Sigmoid colon (tissue), 7 donors: ENCODE data around the gene TTN. TPM values are rescaled to one million over a fixed set of nuclear protein-coding genes. Genes with fewer than 3 reads are reported as not detected.

Experiments
- DNase-seq: peaks from one replicate; pipeline ENCODE4 v3.0.0-alpha.2; 2019
- H3K27ac ChIP-seq, 4 donors: fragments of 200-600 bp; sonication (generic); one replicate each; pipeline ENCODE4 v1.5.1; 2016 to 2019; ENCODE audit warnings: mild to moderate bottlenecking in 1 of 4
- H3K27me3 ChIP-seq, 3 donors: fragments of 200-600 bp; sonication (generic); one replicate each; pipeline ENCODE4 v1.5.1; 2019; ENCODE audit warnings: mild to moderate bottlenecking in 1 of 3
- H3K36me3 ChIP-seq, 4 donors: fragments of 200-600 bp; sonication (generic); one replicate each; pipeline ENCODE4 v1.5.1; 2016 to 2019
- H3K4me1 ChIP-seq, 4 donors: fragments of 200-600 bp; sonication (generic); one replicate each; pipeline ENCODE4 v1.5.1; 2017 to 2019
- H3K4me3 ChIP-seq, 4 donors: fragments of 200-600 bp; sonication (generic); one replicate each; pipeline ENCODE4 v1.5.1; 2017 to 2019; ENCODE audit warnings: mild to moderate bottlenecking in 2 of 4, moderate library complexity in 1 of 4
- H3K9me3 ChIP-seq, 4 donors: fragments of 200-600 bp in 3 of 4; sonication (generic) in 3 of 4; one replicate each; pipeline versions ENCODE4 v1.5.1 to v1.6.1; 2013 to 2019
- EP300 ChIP-seq, 4 donors: sonication (generic); formaldehyde crosslinking; IDR thresholded peaks; one replicate each; pipeline ENCODE4 v1.6.1; 2017; ENCODE audit warnings: antibody characterized with exemption in 4 of 4
- POLR2A ChIP-seq, 2 donors: fragments of 450-650 bp; IDR thresholded peaks; one replicate each; pipeline ENCODE4 v1.6.1; 2016; ENCODE audit warnings: antibody characterized with exemption in 2 of 2, mild to moderate bottlenecking in 2 of 2, moderate library complexity in 2 of 2
- POLR2AphosphoS5 ChIP-seq, 4 donors: sonication (generic); formaldehyde crosslinking; IDR thresholded peaks; one replicate each; pipeline ENCODE4 v1.6.1; 2017; ENCODE audit warnings: antibody characterized with exemption in 4 of 4
- WGBS, 2 donors: extraction: QIAGEN DNeasy Blood & Tissue Kit; methylation state at CpG; one replicate each; pipeline ENCODE4 v1.1.7; 2013; 5-methylcytosine and 5-hydroxymethylcytosine counted together
- intact Hi-C: fragments of 100-400 bp; cut with DNase I; formaldehyde crosslinking; loops from one replicate; pipeline ENCODE4 v1.15.1; 2023
- polyA plus RNA-seq, 3 donors: library from polyadenylated mRNA; stranded (reverse); fragments of 200-250 nt; gene quantifications; one replicate each; pipeline ENCODE4 v1.2.3, GENCODE V29; 2013
- total RNA-seq, 4 donors: library from RNA; depleted of rRNA; stranded (reverse); fragments of >200 nt; gene quantifications; one replicate each; pipeline ENCODE4 v1.1.0, GENCODE V29; 2016
- TF ChIP-seq, protein P1 (sequence below), 4 experiments: fragments of 450-650 bp in 3 of 4; fragments of 200-600 bp in 1 of 4; IDR thresholded peaks; one replicate each; pipeline ENCODE4 v1.5.1; 2016 to 2019; ENCODE audit warnings: antibody characterized with exemption in 4 of 4, mild to moderate bottlenecking in 3 of 4, moderate library complexity in 2 of 4
- donor health status: healthy with polysubstance abuse.
- donor health status: Bipolar disorder and iron deficiency.
- donor health status: healthy.

The TTN gene
- total and polyA plus RNA-seq, 7 donors: under 0.01 to 20.2 (median 6.7) TPM

GRCh38 chr2:178491612-178492011 is 315.6 kb downstream of the TTN start:
- WGBS, 2 donors: 96 to 97% methylated on average over 6 of the region's 6 CpGs
- H3K27me3 ChIP-seq: no peaks in the 10 kb centered on the region

DNA sequence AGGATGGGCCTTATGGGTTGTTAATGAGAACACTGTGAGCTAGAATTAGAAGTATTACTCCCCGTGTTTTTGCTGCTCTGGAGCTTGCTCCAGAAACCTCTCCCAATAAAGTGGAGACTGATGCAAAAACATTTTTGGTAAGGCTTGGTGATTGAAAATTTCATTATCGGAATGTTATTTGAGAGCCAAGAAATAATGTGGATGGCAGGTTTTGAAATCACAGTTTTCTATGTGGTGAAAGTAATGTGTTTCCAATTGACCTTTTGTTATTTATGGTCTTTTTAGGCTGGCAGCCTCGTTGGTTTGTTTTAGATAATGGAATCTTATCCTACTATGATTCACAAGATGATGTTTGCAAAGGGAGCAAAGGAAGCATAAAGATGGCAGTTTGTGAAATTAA is 321.9 kb downstream of the TTN start:
- Histone ChIP-seq H3K4me3 (no peak overlapping the region), H3K27ac (no peak overlapping the region), H3K9me3 (no peaks in the 10 kb centered on the region), H3K36me3 (peaks cover 0 to 15% (median 0%) of the 10 kb centered on the region in 4 donors), H3K4me1 (peaks cover 0 to 44% (median 39%) of the 10 kb centered on the region in 4 donors), H3K27me3 (no peaks in the 10 kb centered on the region)
- intact Hi-C loops: no loop called here
- 69 to 85% methylated on average over 3 of the region's 3 CpGs for WGBS, 2 donors
- TF ChIP-seq POLR2AphosphoS5 (IDR thresholded peaks at IDR 0.05): no peak
- TF ChIP-seq EP300 (IDR thresholded peaks at IDR 0.05): no peak
- TF ChIP-seq POLR2A (IDR thresholded peaks at IDR 0.05): no peak
- TF ChIP-seq, protein P1, sequence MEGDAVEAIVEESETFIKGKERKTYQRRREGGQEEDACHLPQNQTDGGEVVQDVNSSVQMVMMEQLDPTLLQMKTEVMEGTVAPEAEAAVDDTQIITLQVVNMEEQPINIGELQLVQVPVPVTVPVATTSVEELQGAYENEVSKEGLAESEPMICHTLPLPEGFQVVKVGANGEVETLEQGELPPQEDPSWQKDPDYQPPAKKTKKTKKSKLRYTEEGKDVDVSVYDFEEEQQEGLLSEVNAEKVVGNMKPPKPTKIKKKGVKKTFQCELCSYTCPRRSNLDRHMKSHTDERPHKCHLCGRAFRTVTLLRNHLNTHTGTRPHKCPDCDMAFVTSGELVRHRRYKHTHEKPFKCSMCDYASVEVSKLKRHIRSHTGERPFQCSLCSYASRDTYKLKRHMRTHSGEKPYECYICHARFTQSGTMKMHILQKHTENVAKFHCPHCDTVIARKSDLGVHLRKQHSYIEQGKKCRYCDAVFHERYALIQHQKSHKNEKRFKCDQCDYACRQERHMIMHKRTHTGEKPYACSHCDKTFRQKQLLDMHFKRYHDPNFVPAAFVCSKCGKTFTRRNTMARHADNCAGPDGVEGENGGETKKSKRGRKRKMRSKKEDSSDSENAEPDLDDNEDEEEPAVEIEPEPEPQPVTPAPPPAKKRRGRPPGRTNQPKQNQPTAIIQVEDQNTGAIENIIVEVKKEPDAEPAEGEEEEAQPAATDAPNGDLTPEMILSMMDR (IDR thresholded peaks at IDR 0.05): no peak
- no peak for DNase-seq

More at GRCh38 chr2:178491612-178492011, 315.6 kb downstream of the TTN start:
- H3K4me1 ChIP-seq: no peaks in the 10 kb centered on the region
- no peak for TF ChIP-seq POLR2AphosphoS5 (IDR thresholded peaks at IDR 0.05)
- TF ChIP-seq POLR2A (IDR thresholded peaks at IDR 0.05): no peak
- TF ChIP-seq, protein P1 (IDR thresholded peaks at IDR 0.05): no peak
- no peak for TF ChIP-seq EP300 (IDR thresholded peaks at IDR 0.05)
- H3K4me3 ChIP-seq: no peak overlapping the region
- no peak overlapping the region for H3K27ac ChIP-seq
- H3K9me3 ChIP-seq: no peaks in the 10 kb centered on the region
- peaks cover 16 to 76% (median 28%) of the 10 kb centered on the region in 4 donors for H3K36me3 ChIP-seq
- no peak for DNase-seq
- intact Hi-C loops: no loop called here

DNA sequence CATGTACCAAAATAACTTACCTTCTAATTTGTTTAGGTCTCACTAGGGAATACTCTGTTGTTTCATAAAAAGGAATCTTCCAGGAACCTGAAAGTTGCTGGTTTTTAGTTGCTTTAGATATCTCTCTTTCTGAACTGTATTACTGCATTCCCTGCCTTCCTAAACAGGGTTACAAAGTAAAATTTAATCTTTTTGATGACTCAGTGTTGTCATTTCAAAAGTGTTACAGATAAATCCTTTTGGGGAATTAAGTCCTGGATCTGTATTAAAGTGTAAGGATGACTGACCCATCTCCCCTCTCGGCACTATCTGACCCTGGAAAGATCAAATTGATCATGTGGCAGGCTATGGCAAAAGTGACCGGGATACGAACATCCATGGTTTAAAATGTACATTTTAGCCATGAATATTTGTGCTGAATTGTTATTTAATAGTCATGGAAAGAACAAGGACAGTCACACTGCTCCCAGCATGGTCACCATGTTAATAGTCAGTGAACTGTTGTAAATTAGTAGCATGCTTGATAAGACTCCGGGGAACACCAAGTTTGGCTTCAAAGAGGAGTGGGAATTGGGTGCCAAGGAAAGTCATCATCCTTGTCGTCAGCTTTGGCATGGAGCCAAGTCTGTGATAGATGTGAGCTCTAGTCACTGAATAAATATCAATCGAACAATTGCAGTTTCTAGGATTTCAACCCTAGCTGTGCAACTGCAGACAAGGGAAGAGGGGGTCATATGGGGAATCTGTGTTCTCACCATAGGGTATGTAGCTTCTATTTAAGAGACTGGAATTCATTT is 322.8 kb downstream of the TTN start:
- no peak overlapping the region for H3K27ac ChIP-seq
- 51 to 77% methylated on average over 6 of the region's 6 CpGs for WGBS, 2 donors
- peaks cover 0 to 6% (median 0%) of the 10 kb centered on the region in 4 donors for H3K36me3 ChIP-seq
- peaks cover 0 to 50% (median 44%) of the 10 kb centered on the region in 4 donors for H3K4me1 ChIP-seq
- H3K4me3 ChIP-seq: no peak overlapping the region
- peak; percentile 61 for DNase-seq
- H3K9me3 ChIP-seq: no peaks in the 10 kb centered on the region
- TF ChIP-seq POLR2A (IDR thresholded peaks at IDR 0.05) (no peak), POLR2AphosphoS5 (IDR thresholded peaks at IDR 0.05) (no peak), EP300 (IDR thresholded peaks at IDR 0.05) (no peak)
- TF ChIP-seq, protein P1 (IDR thresholded peaks at IDR 0.05): no peak
- H3K27me3 ChIP-seq: no peaks in the 10 kb centered on the region
- intact Hi-C loops: no loop called here

DNA sequence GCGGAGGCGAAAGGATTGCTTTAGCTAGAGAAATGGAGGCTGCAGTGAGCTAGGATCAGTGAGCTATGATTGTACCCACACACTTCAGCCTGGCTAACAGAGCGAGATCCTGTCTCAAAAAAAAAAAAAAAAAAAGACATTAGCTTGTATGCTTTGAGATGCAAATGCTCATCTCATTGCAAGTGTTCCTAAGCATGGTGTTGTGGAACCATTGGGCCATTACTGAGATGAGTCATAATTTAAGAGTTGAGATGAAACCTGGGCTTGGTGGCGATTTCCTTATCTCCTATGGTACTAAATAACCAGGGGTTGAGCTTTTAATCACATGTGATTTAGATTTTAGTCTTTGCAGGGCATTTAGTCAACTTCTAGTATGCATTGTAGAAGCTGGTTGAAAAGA is 324.8 kb downstream of the TTN start:
- TF ChIP-seq POLR2AphosphoS5 (IDR thresholded peaks at IDR 0.05) (no peak), EP300 (IDR thresholded peaks at IDR 0.05) (no peak), POLR2A (IDR thresholded peaks at IDR 0.05) (no peak)
- TF ChIP-seq, protein P1 (IDR thresholded peaks at IDR 0.05): no peak
- Histone ChIP-seq H3K4me3 (no peak overlapping the region), H3K27ac (no peak overlapping the region), H3K27me3 (no peaks in the 10 kb centered on the region), H3K36me3 (no peaks in the 10 kb centered on the region), H3K4me1 (peaks cover 0 to 56% (median 53%) of the 10 kb centered on the region in 4 donors), H3K9me3 (no peaks in the 10 kb centered on the region)
- DNase-seq: no peak
- WGBS, 2 donors: 78 to 82% methylated on average over 4 of the region's 4 CpGs
- intact Hi-C loops: no loop called here
